HCT116 (cell line): Measurements from ENCODE around the gene CCNG1. TPM values are rescaled to one million over a fixed set of nuclear protein-coding genes. Genes with fewer than 3 reads are reported as not detected.

Experiments
- ATAC-seq: fragments of 200-7000 bp; cut with Tn5 transposase; 2 replicates; pipeline ENCODE4 v1.9.1; 2020; ENCODE audit warnings: mild to moderate bottlenecking, moderate library complexity
- Bru-seq: library from RNA; stranded (reverse); fragments of 400-500 nt; gene quantifications from one replicate; lab custom pipeline; 2021; lab: Mats Ljungman, UMichigan
- BruChase-seq, 2 experiments: library from RNA; stranded (reverse); fragments of 400-500 nt; gene quantifications; one replicate each; lab custom pipeline; 2021; lab: Mats Ljungman, UMichigan
- BruUV-seq: library from RNA; stranded (reverse); fragments of 400-500 nt; replicated peaks from 2 replicates; lab custom pipeline; 2021; lab: Mats Ljungman, UMichigan
- CTCF ChIA-PET: fragments of 300-600 bp; sonication (Branson Sonifier 250); formaldehyde crosslinking; loops from one replicate; lab custom pipeline; 2021; ENCODE audit warnings: antibody characterized with exemption; lab: Charles Lee
- POLR2A ChIA-PET: fragments of 300-600, 350-600 bp; sonication (Branson Sonifier 250); formaldehyde crosslinking; loops from one replicate; lab custom pipeline; 2021; ENCODE audit warnings: antibody characterized with exemption; lab: Charles Lee
- RAD21 ChIA-PET, 2 experiments: fragments of 300-600 bp; sonication (Branson Sonifier 250); formaldehyde crosslinking; loops; one replicate each; lab custom pipeline; 2023; ENCODE audit warnings: low total read pairs in 2 of 2; ENCODE audit not compliant: uncharacterized antibody in 2 of 2, unreplicated experiment in 2 of 2, low non-redundant PET in 1 of 2; lab: Charles Lee
- DNase-seq: peaks from one replicate; pipeline ENCODE4 v3.0.0-alpha.2; 2010; ENCODE audit warnings: low read depth, low spot score
- H2AFZ ChIP-seq: fragments of 200-600 bp; shearing (Covaris generic), sonication (generic); 2 replicates; pipeline ENCODE4 v1.6.1; 2017; ENCODE audit warnings: low read depth, mixed run types, mixed read lengths, antibody characterized with exemption, low read length; ENCODE audit not compliant: poor library complexity, severe bottlenecking
- H3K27ac ChIP-seq: 2 replicates; pipeline ENCODE4 v1.5.1; 2012; ENCODE audit warnings: low read depth, low read length
- H3K27me3 ChIP-seq: fragments of 200-600 bp; sonication (generic); 2 replicates; pipeline ENCODE4 v1.6.1; 2016; ENCODE audit warnings: mixed run types, low read length, mixed read lengths; ENCODE audit not compliant: insufficient read depth
- H3K36me3 ChIP-seq, 2 experiments: fragments of 200-500 bp in 1 of 2; fragments of 200-600 bp in 1 of 2; sonication (Bioruptor generic) in 1 of 2; sonication (generic) in 1 of 2; 2 replicates each; pipeline versions ENCODE4 v1.5.1 to v1.6.1; 2014 to 2016; ENCODE audit warnings: low read length in 2 of 2, inconsistent platforms in 1 of 2, mixed read lengths in 1 of 2, mixed run types in 1 of 2; ENCODE audit not compliant: insufficient read depth in 2 of 2, control insufficient read depth in 1 of 2
- H3K4me1 ChIP-seq, 2 experiments: fragments of 200-600 bp in 1 of 2; sonication (generic) in 1 of 2; 2 replicates each; pipeline versions ENCODE4 v1.5.1 to v1.6.1; 2012 to 2017; ENCODE audit warnings: low read length in 2 of 2, inconsistent platforms in 1 of 2, mild to moderate bottlenecking in 1 of 2, mixed read lengths in 1 of 2, mixed run types in 1 of 2, moderate library complexity in 1 of 2; ENCODE audit not compliant: insufficient read depth in 2 of 2, control insufficient read depth in 1 of 2
- H3K4me2 ChIP-seq: fragments of 200-600 bp; sonication (generic); 2 replicates; pipeline ENCODE4 v1.6.1; 2017; ENCODE audit warnings: mixed run types, low read length, mixed read lengths
- H3K4me3 ChIP-seq, 2 experiments: fragments of 200-600 bp in 1 of 2; sonication (generic) in 1 of 2; replicated peaks in 1 of 2; 2 replicates each; pipeline ENCODE4 v1.5.1; 2011 to 2016; ENCODE audit warnings: low read length in 2 of 2, control low read depth in 1 of 2, low read depth in 1 of 2, mild to moderate bottlenecking in 1 of 2, mixed read lengths in 1 of 2, mixed run types in 1 of 2
- H3K79me2 ChIP-seq: fragments of 200-600 bp; sonication (generic); 2 replicates; pipeline ENCODE4 v1.6.1; 2017; ENCODE audit warnings: mild to moderate bottlenecking, mixed run types, low read length, moderate library complexity, mixed read lengths; ENCODE audit not compliant: insufficient read depth
- H3K9ac ChIP-seq: fragments of 200-600 bp; sonication (generic); 2 replicates; pipeline ENCODE4 v1.6.1; 2016; ENCODE audit warnings: low read length, mixed read lengths
- H3K9me2 ChIP-seq: fragments of 200-600 bp; sonication (generic), shearing (Covaris generic); 2 replicates; pipeline ENCODE4 v1.6.1; 2017; ENCODE audit warnings: mixed run types, mild to moderate bottlenecking, moderate library complexity; ENCODE audit not compliant: insufficient read depth
- H3K9me3 ChIP-seq, 2 experiments: fragments of 200-500 bp in 1 of 2; fragments of 200-600 bp in 1 of 2; sonication (Bioruptor generic) in 1 of 2; sonication (generic) in 1 of 2; 2 replicates each; pipeline ENCODE4 v1.6.1; 2014 to 2017; ENCODE audit warnings: low read length in 2 of 2, mixed read lengths in 2 of 2, inconsistent platforms in 1 of 2, low read depth in 1 of 2, mild to moderate bottlenecking in 1 of 2, mixed run types in 1 of 2, moderate library complexity in 1 of 2; ENCODE audit not compliant: control insufficient read depth in 1 of 2, insufficient read depth in 1 of 2
- H4K20me1 ChIP-seq: fragments of 200-600 bp; sonication (generic), shearing (Covaris generic); 2 replicates; pipeline ENCODE4 v1.6.1; 2017; ENCODE audit warnings: mixed run types, mild to moderate bottlenecking, moderate library complexity; ENCODE audit not compliant: insufficient read depth
- CBX3 ChIP-seq: IDR thresholded peaks from 2 replicates; pipeline ENCODE4 v1.6.1; 2012; ENCODE audit warnings: low read depth
- ELF1 ChIP-seq: IDR thresholded peaks from 2 replicates; pipeline ENCODE4 v1.6.1; 2012; ENCODE audit warnings: low read depth, borderline replicate concordance
- EZH2phosphoT487 ChIP-seq: fragments of 200-600 bp; IDR thresholded peaks from 2 replicates; pipeline ENCODE4 v1.6.1; 2018; ENCODE audit warnings: antibody characterized with exemption, borderline replicate concordance
- FOSL1 ChIP-seq: IDR thresholded peaks from 2 replicates; pipeline ENCODE4 v1.6.1; 2012; ENCODE audit warnings: low read depth
- JUND ChIP-seq: IDR thresholded peaks from 2 replicates; pipeline ENCODE4 v1.6.1; 2012
- POLR2A ChIP-seq: IDR thresholded peaks from 2 replicates; pipeline ENCODE4 v1.7.0; 2011; ENCODE audit warnings: borderline replicate concordance; ENCODE audit not compliant: insufficient read depth, insufficient read length; ENCODE audit errors: extremely low read depth
- POLR2AphosphoS5 ChIP-seq: IDR thresholded peaks from 2 replicates; pipeline ENCODE4 v1.6.1; 2011; ENCODE audit warnings: mild to moderate bottlenecking, low read depth, low read length, moderate library complexity
- RAD21 ChIP-seq: IDR thresholded peaks from 2 replicates; pipeline ENCODE4 v1.6.1; 2012; ENCODE audit warnings: low read depth, mild to moderate bottlenecking
- SIN3A ChIP-seq: IDR thresholded peaks from 2 replicates; pipeline ENCODE4 v1.6.1; 2012; ENCODE audit warnings: low read depth
- SP1 ChIP-seq: IDR thresholded peaks from 2 replicates; pipeline ENCODE4 v1.6.1; 2012; ENCODE audit warnings: low read depth
- SRF ChIP-seq: IDR thresholded peaks from 2 replicates; pipeline ENCODE4 v1.6.1; 2012; ENCODE audit warnings: low read depth
- TCF7L2 ChIP-seq: IDR thresholded peaks from 2 replicates; pipeline ENCODE4 v1.7.0; 2011; ENCODE audit warnings: borderline replicate concordance, inconsistent platforms; ENCODE audit not compliant: insufficient read depth, insufficient read length; ENCODE audit errors: extremely low read depth
- ZFX ChIP-seq: fragments of 450-650 bp; IDR thresholded peaks from 2 replicates; pipeline ENCODE4 v1.6.1; 2017
- ZNF274 ChIP-seq: fragments of 200-500 bp; sonication (Bioruptor generic); IDR thresholded peaks from 2 replicates; pipeline ENCODE4 v1.6.1; 2014; ENCODE audit warnings: mild to moderate bottlenecking, low read depth, low read length, inconsistent platforms
- intact Hi-C: fragments of 100-400 bp; cut with micrococcal nuclease; formaldehyde crosslinking; loops from 2 replicates; pipeline ENCODE4 v1.10.0; 2022
- long read RNA-seq: library from polyadenylated mRNA; unstranded; transcript quantifications from one replicate; pipeline ENCODE4 v2.0.0, GENCODE V29; 2021; ENCODE audit not compliant: unreplicated experiment
- polyA plus RNA-seq: library from polyadenylated mRNA; unstranded; fragments of >200 nt; gene quantifications from 2 replicates; pipeline ENCODE4 v1.2.1, GENCODE V29; 2012; ENCODE audit warnings: missing spikeins
- total RNA-seq: library from RNA; stranded (reverse); gene quantifications from one replicate; pipeline ENCODE4 v1.2.1, GENCODE V29; 2021; ENCODE audit not compliant: unreplicated experiment
- TF ChIP-seq, protein P1 (sequence below): IDR thresholded peaks from 2 replicates; pipeline ENCODE4 v1.6.1; 2011; ENCODE audit warnings: mild to moderate bottlenecking, low read length, moderate library complexity; ENCODE audit not compliant: insufficient replicate concordance; ENCODE audit errors: extremely low read depth
- TF ChIP-seq, protein P2 (sequence below), 3 experiments: fragments of 200-600 bp in 1 of 3; sonication (generic) in 1 of 3; IDR thresholded peaks in 2 of 3; conservative IDR thresholded peaks in 1 of 3; 2 replicates each; pipeline ENCODE4 v1.5.1; 2012 to 2017; ENCODE audit warnings: low read depth in 2 of 3, low read length in 2 of 3, antibody characterized with exemption in 1 of 3, borderline replicate concordance in 1 of 3, control low read depth in 1 of 3, mild to moderate bottlenecking in 1 of 3, mixed read lengths in 1 of 3, mixed run types in 1 of 3, moderate library complexity in 1 of 3; ENCODE audit not compliant: insufficient read depth in 1 of 3
- TF ChIP-seq, protein P3 (sequence below): IDR thresholded peaks from 2 replicates; pipeline ENCODE4 v1.6.1; 2012

Gene CCNG1, protein sequence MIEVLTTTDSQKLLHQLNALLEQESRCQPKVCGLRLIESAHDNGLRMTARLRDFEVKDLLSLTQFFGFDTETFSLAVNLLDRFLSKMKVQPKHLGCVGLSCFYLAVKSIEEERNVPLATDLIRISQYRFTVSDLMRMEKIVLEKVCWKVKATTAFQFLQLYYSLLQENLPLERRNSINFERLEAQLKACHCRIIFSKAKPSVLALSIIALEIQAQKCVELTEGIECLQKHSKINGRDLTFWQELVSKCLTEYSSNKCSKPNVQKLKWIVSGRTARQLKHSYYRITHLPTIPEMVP
- total RNA-seq (176 TPM), Bru-seq, nascent RNA (percentile 95 among the genes with signal in this experiment), BruChase-seq, experiment 1, labeled RNA remaining after a 6-hour chase (percentile 98 among the genes with signal in this experiment), BruChase-seq, experiment 2, labeled RNA remaining after a 2-hour chase (percentile 96 among the genes with signal in this experiment)
- 91.8 and 94.8 TPM in 2 replicates for polyA plus RNA-seq
- long read RNA-seq, transcript CCNG1-202 (8 exons, 2,366 nt), result minor isoform, 87 of 419 reads
- long read RNA-seq, transcript CCNG1-201 (7 exons, 2,458 nt), result major isoform, 291 of 419 reads
- long read RNA-seq, partial matches to known transcripts, result 13 of 419 reads
- long read RNA-seq, other reads (novel, unspliced or antisense), result 25 of 419 reads

DNA sequence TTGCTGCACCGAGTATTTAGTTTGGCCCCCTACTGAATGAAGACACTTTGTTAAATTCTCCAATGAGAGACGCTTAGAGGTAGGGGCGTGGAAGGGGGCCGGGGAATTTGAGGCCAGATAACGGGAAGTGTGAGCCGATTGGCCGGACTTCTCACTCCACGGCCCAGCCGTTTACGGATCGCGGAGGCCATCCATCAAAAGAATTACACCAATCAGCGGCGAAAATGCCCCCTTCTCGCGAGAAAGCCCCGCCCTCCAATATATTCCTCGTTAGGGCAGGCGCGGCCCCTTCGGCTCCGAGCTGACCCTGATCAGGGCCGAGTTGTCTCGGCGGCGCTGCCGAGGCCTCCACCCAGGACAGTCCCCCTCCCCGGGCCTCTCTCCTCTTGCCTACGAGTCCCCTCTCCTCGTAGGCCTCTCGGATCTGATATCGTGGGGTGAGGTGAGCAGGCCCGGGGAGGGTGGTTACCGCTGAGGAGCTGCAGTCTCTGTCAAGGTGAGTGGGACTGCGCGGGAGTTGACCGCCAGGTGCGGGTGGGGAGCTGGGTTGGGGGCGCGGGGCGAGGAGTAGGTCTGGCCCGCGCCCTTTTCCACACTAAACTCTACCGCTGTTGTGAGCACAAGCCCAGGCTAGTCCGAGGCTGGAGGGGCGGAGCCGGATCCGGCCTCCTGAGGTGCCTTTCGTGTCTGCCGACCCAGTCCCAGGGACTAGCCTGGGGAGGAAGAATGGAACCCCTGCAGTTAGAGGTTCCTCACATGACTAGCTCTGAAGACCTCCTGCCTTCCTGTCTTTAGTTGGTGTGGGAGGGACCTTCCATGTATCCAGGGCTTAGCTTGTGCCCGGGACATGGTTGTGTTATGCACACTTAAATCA lies at the start of gene CCNG1:
TSS of gene CCNG1 (plus strand) at position 287 of the 874 bp plus-strand sequence. CDS start 1,662 bp downstream, outside the sequence.
- RAD21 ChIA-PET, result no interaction called here
- no TSS peak for BruUV-seq
- peak; percentile 55 for TF ChIP-seq TCF7L2
- peak; percentile 13; the same call in 1 of the 2 replicates for TF ChIP-seq ELF1
- no peak; the same call in 1 of the 2 replicates for TF ChIP-seq CBX3
- TF ChIP-seq RAD21, result no peak
- no peak for TF ChIP-seq EZH2phosphoT487
- TF ChIP-seq, protein P1, sequence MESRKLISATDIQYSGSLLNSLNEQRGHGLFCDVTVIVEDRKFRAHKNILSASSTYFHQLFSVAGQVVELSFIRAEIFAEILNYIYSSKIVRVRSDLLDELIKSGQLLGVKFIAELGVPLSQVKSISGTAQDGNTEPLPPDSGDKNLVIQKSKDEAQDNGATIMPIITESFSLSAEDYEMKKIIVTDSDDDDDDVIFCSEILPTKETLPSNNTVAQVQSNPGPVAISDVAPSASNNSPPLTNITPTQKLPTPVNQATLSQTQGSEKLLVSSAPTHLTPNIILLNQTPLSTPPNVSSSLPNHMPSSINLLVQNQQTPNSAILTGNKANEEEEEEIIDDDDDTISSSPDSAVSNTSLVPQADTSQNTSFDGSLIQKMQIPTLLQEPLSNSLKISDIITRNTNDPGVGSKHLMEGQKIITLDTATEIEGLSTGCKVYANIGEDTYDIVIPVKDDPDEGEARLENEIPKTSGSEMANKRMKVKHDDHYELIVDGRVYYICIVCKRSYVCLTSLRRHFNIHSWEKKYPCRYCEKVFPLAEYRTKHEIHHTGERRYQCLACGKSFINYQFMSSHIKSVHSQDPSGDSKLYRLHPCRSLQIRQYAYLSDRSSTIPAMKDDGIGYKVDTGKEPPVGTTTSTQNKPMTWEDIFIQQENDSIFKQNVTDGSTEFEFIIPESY, result peak; percentile 78
- TF ChIP-seq ZNF274, result no peak
- peak; percentile 95 for TF ChIP-seq POLR2AphosphoS5
- TF ChIP-seq, protein P2, sequence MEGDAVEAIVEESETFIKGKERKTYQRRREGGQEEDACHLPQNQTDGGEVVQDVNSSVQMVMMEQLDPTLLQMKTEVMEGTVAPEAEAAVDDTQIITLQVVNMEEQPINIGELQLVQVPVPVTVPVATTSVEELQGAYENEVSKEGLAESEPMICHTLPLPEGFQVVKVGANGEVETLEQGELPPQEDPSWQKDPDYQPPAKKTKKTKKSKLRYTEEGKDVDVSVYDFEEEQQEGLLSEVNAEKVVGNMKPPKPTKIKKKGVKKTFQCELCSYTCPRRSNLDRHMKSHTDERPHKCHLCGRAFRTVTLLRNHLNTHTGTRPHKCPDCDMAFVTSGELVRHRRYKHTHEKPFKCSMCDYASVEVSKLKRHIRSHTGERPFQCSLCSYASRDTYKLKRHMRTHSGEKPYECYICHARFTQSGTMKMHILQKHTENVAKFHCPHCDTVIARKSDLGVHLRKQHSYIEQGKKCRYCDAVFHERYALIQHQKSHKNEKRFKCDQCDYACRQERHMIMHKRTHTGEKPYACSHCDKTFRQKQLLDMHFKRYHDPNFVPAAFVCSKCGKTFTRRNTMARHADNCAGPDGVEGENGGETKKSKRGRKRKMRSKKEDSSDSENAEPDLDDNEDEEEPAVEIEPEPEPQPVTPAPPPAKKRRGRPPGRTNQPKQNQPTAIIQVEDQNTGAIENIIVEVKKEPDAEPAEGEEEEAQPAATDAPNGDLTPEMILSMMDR (IDR thresholded peaks at IDR 0.05 in 2 of 3, conservative IDR thresholded peaks at IDR 0.05 in 1 of 3; ENCODE audit: borderline replicate concordance in 1 of 3, insufficient read depth in 1 of 3, low read depth in 2 of 3, low read length in 2 of 3), result no peak
- TF ChIP-seq, protein P3, sequence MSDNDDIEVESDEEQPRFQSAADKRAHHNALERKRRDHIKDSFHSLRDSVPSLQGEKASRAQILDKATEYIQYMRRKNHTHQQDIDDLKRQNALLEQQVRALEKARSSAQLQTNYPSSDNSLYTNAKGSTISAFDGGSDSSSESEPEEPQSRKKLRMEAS, result 0 out of 2 replicates have a peak, but pooled peaks have one; percentile 7
- TF ChIP-seq SRF, result no peak
- TF ChIP-seq POLR2A, result no peak
- peak; percentile 84 for TF ChIP-seq SIN3A
- peak; percentile 83 for TF ChIP-seq ZFX
- TF ChIP-seq JUND, result no peak
- no peak for TF ChIP-seq FOSL1
- TF ChIP-seq SP1, result peak; percentile 91
- TF ChIP-seq, all 23 proteins: peak for 8
- H3K4me2 ChIP-seq, result peak within 1 kb of the TSS; percentile 66
- intact Hi-C loops, result loop anchor here (1.0 kb wide), 1 partner anchor 66 kb away; no protein-coding TSS in a partner anchor
- no peaks in the 10 kb centered on the region for H4K20me1 ChIP-seq
- peaks cover 47% of the 10 kb centered on the region for H3K79me2 ChIP-seq
- DNase-seq, result peak; percentile 92
- H3K27ac ChIP-seq, result peak within 1 kb of the TSS; percentile 88
- POLR2A ChIA-PET, result interaction anchor here (0.6 to 4.2 kb wide), 11 partner anchors 10 to 181 kb away, joined by 3 to 34 read pairs (median 4); partner anchors contain the start of genes HMMR and NUDCD2
- H3K9me3 ChIP-seq, result no peaks in the 10 kb centered on the region
- peaks cover 0 to 14% of the 10 kb centered on the region in 2 experiments; a peak in 3 of 4 replicates for H3K4me1 ChIP-seq
- H3K27me3 ChIP-seq, result no peaks in the 10 kb centered on the region
- H2AFZ ChIP-seq, result peak within 1 kb of the TSS; percentile 24
- H3K36me3 ChIP-seq, result peaks cover 27 to 30% of the 10 kb centered on the region in 2 experiments
- peak within 1 kb of the TSS; percentile 88 for H3K9ac ChIP-seq
- peak; percentile 95 for ATAC-seq
- CTCF ChIA-PET, result interaction anchor here (1.0 kb wide), 1 partner anchor 22 kb away, joined by 5 read pairs; the partner anchor contains the start of genes HMMR and NUDCD2
- H3K4me3 ChIP-seq, result peak within 1 kb of the TSS; percentile 72 to 87
- H3K9me2 ChIP-seq, result no peaks in the 10 kb centered on the region
